GM18907 (cell line): ENCODE results near the gene GRIK2.
"Not testable (repeated sequence)": the region's sequence is repeated elsewhere in the genome, so short reads cannot be mapped to it uniquely, and the experiment has no call there.

Experiments used
- ATAC-seq: cut with Tn5 transposase; IDR thresholded peaks from one replicate; pipeline ENCODE4 v1.9.1; 2021; ENCODE audit warnings: mild to moderate bottlenecking, moderate library complexity; ENCODE audit not compliant: unreplicated experiment

The GRIK2 gene

GRCh38 chr6:101961357-101961756 is 567.8 kb downstream of the GRIK2 start:
- no peak for ATAC-seq

- ATAC-seq = no peak
These were observed 587.4 kb downstream of the GRIK2 start for GRCh38 chr6:101980924-101981323.

GRCh38 chr6:101986476-101986875 is 593.0 kb downstream of the GRIK2 start:
- no peak for ATAC-seq

- no peak for ATAC-seq
These were observed 598.8 kb downstream of the GRIK2 start for GRCh38 chr6:101992286-101992685.

GRCh38 chr6:101994521-101994920 is 601.0 kb downstream of the GRIK2 start:
- ATAC-seq = no peak

GRCh38 chr6:102015431-102015830 is 621.9 kb downstream of the GRIK2 start:
- ATAC-seq = no peak

GRCh38 chr6:102022281-102022680 is 628.8 kb downstream of the GRIK2 start:
- ATAC-seq = no peak

GRCh38 chr6:102022803-102023202 is 629.3 kb downstream of the GRIK2 start:
- no peak for ATAC-seq

GRCh38 chr6:102023977-102024657 is 630.6 kb downstream of the GRIK2 start:
- no peak for ATAC-seq

GRCh38 chr6:102026649-102027048 is 633.1 kb downstream of the GRIK2 start:
- ATAC-seq = no peak

GRCh38 chr6:102028176-102028575 is 634.7 kb downstream of the GRIK2 start:
- no peak for ATAC-seq

GRCh38 chr6:102038964-102039363 is 645.5 kb downstream of the GRIK2 start:
- no peak for ATAC-seq

GRCh38 chr6:102039441-102039840 is 645.9 kb downstream of the GRIK2 start:
- ATAC-seq = no peak

GRCh38 chr6:102051001-102051400 is 657.5 kb downstream of the GRIK2 start:
- no peak for ATAC-seq

- no peak for ATAC-seq
These were observed 658.2 kb downstream of the GRIK2 start for GRCh38 chr6:102051720-102052119.

- no peak for ATAC-seq
These were observed 670.6 kb downstream of the GRIK2 start for GRCh38 chr6:102064142-102064541.

GRCh38 chr6:102066301-102066700 is 672.8 kb downstream of the GRIK2 start:
- no peak for ATAC-seq

GRCh38 chr6:102068349-102068929 is 674.9 kb downstream of the GRIK2 start:
- ATAC-seq = no peak

GRCh38 chr6:102075539-102075938 is 682.0 kb downstream of the GRIK2 start:
- ATAC-seq = no peak

- ATAC-seq = no peak
These were observed 691.7 kb downstream of the GRIK2 start for GRCh38 chr6:102085257-102085656.

GRCh38 chr6:102088160-102088559 is 694.7 kb downstream of the GRIK2 start:
- not testable (repeated sequence) for ATAC-seq

- ATAC-seq = no peak
These were observed 720.9 kb downstream of the GRIK2 start for GRCh38 chr6:102114402-102114801.

GRCh38 chr6:102115911-102116310 is 722.4 kb downstream of the GRIK2 start:
- ATAC-seq = no peak
